AG04449 (cell line): ENCODE data around the gene ATP13A1.
A peak's percentile ranks its signal among the peaks of the same experiment; 100 is the strongest.

Experiments
- CTCF ChIA-PET: fragments of 350-600 bp; formaldehyde crosslinking; extraction: SDS; loops from one replicate; lab custom pipeline; 2021; ENCODE audit warnings: antibody characterized with exemption; lab: Yijun Ruan, JAX
- POLR2A ChIA-PET: fragments of 400-600, 350-600 bp; formaldehyde crosslinking; extraction: SDS; loops from one replicate; lab custom pipeline; 2020; ENCODE audit warnings: antibody characterized with exemption, inconsistent platforms; lab: Yijun Ruan, JAX
- DNase-seq: peaks from one replicate; pipeline ENCODE4 v3.0.0-alpha.2; 2010; ENCODE audit warnings: low read depth, low spot score
- H3K4me3 ChIP-seq: 2 replicates; pipeline ENCODE4 v1.5.1; 2011; ENCODE audit warnings: low read depth, mild to moderate bottlenecking, control low read depth, low read length
- CTCF ChIP-seq: IDR thresholded peaks from one replicate; pipeline ENCODE4 v1.5.1; 2011; ENCODE audit warnings: mild to moderate bottlenecking, moderate library complexity, low read length, control low read depth, inconsistent platforms; ENCODE audit not compliant: insufficient read depth; ENCODE audit errors: missing control alignments

The ATP13A1 gene

GRCh38 chr19:19679176-19680073, 15.9 kb upstream of the ATP13A1 start:
- CTCF ChIA-PET, result no interaction called here
- no peak overlapping the region for H3K4me3 ChIP-seq
- TF ChIP-seq CTCF, result no peak
- no peak for DNase-seq
- POLR2A ChIA-PET, result no interaction called here

GRCh38 chr19:19677579-19677978, 14.1 kb upstream of the ATP13A1 start:
- CTCF ChIA-PET, result no interaction called here
- POLR2A ChIA-PET, result no interaction called here
- H3K4me3 ChIP-seq, result no peak overlapping the region
- TF ChIP-seq CTCF, result no peak
- DNase-seq, result no peak

GRCh38 chr19:19674315-19674714, 10.8 kb upstream of the ATP13A1 start:
- TF ChIP-seq CTCF, result no peak
- POLR2A ChIA-PET, result no interaction called here
- CTCF ChIA-PET, result no interaction called here
- no peak overlapping the region for H3K4me3 ChIP-seq
- DNase-seq, result no peak

GRCh38 chr19:19672816-19673215, 9.3 kb upstream of the ATP13A1 start:
- no peak overlapping the region for H3K4me3 ChIP-seq
- TF ChIP-seq CTCF, result no peak
- ChIA-PET CTCF (no interaction called here), POLR2A (no interaction called here)
- DNase-seq, result no peak

GRCh38 chr19:19670070-19670551, 6.6 kb upstream of the ATP13A1 start:
- POLR2A ChIA-PET, result interaction anchor here (1.2 kb wide), 1 partner anchor 63 kb away, joined by 4 read pairs; the partner anchor contains the start of gene ZNF14
- CTCF ChIA-PET, result interaction anchor here (1.4 kb wide), 1 partner anchor 138 kb away, joined by 5 read pairs; no protein-coding TSS in a partner anchor
- H3K4me3 ChIP-seq, result peak overlapping the region; percentile 16; the same call in 1 of the 2 replicates
- DNase-seq, result no peak
- no peak for TF ChIP-seq CTCF
